GM18520 (cell line): Measurements from ENCODE around the gene RAB3A.

ENCODE experiments used
- ATAC-seq: cut with Tn5 transposase; IDR thresholded peaks from one replicate; pipeline ENCODE4 v1.9.1; 2021; ENCODE audit not compliant: unreplicated experiment

The RAB3A gene

GRCh38 chr19:18202397-18202777 lies 1.5 kb downstream of the RAB3A start:
- no peak for ATAC-seq

- ATAC-seq: no peak
These were observed 5.5 kb downstream of the RAB3A start for GRCh38 chr19:18198374-18198773.

DNA sequence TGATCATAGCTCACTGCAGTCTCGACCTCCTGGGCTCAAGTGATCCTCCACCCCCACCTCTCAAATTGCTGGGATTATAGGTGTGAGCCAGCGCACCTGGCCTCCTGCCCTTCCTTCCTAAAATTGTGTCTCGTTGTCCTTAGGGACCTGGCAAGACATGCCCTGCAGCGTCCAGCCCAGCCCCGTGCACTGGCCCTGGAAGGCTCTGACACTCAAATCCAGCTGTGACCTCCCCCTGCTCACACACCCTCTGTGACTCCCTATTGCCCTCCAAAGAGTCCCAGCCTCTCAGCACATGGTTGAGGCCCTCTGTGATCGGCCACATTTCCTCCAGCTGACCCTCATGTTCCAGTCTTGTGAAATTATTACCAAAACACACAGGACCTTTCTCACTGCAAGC lies 5.9 kb downstream of the RAB3A start:
- no peak for ATAC-seq

DNA sequence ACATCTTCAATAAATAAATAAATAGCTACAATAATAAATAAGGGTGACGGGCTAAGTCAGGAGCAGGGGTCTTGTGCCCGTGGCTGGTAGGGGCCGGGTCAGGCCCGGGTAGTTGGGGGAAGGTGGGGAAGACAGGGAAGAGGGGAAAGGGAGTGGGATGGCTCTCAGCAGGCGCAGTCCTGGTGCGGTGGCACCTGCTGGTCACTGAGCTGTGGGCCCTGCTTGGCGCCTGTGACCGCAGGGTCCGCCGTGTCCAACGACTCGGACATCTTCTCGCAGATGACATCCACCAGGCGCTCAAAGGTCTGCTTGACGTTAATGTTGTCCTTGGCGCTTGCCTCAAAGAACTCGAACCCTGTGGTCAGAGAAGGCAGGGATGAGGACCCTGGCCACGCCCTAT lies 6.5 kb downstream of the RAB3A start:
- no peak for ATAC-seq

DNA sequence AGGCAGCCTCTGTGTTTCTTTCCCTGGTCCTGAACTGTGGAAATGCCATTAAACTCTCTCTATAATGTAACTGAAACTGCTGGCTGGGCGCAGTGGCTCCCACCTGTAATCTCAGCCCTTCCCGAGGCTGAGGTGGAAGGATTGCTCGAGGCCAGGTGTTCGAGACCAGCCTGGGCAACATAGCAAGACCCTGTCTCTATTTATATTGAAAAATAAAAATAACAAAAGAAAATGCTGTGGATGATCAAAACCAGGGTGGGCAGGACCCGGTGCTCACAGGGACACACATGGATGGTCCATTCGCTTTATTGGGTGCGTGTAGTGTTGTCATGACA lies 7.4 kb downstream of the RAB3A start:
- ATAC-seq: no peak

- no peak for ATAC-seq
These were observed 9.1 kb downstream of the RAB3A start for GRCh38 chr19:18194554-18195238.

DNA sequence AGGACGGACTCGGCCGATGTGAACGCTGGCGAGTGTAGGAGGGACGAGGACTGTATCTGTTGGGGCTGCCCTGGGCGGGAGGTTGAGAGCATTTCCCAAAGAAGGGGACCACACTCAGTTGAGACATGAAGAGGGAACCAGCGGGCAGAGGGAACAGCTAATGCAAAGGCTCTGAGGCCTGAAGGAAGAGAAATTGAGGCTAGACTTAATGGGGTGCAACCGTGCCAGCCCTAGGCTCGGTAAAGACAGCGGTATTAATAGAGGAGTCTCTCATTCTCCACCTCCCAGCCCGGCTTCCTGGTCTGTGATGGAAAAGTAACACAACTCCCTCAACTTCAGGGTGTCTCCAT lies 9.7 kb downstream of the RAB3A start:
- no peak for ATAC-seq

DNA sequence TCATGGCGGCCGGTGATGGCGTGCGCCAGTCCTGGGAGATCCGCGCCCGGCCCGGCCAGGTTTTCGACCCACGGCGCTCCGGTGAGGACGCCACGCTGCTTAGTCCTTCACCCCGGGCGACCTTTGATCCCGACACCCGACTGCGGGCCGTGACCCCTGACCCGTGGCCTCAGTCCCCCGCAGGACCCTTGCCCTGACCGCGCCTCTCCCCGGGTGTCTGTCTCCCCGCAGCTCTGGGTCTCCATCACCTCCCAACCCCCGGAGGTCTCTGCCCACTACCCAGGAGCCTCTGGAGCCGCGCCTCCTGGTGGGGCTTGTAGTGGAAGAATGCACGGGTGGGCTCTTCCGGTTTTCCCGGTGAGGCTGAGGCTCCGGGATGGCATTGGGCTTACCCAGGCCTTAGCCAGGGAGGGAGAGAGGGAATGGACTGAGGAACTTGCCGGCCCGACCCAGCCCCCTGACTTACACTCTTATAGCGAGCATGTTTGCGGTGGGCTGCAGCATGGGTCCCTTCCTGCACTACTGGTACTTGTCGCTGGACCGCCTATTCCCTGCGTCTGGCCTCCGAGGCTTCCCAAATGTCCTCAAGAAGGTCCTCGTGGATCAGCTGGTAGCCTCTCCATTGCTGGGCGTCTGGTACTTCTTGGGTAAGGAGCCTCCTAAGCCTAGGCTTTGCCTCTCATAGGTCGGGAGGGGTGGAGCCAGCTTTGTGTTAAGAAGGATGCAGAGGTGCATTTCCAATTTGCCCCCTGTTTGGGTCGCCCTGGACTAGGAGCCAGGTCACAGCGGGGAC lies 10.3 kb downstream of the RAB3A start:
- no peak for ATAC-seq

- ATAC-seq: peak; percentile 76
These were observed 11.0 kb downstream of the RAB3A start, which contains the start of gene MPV17L2 for GRCh38 chr19:18192673-18193387. Gene MPV17L2 (plus strand): TSS chr19:18193218. CDS start chr19:18193282, 64 bp downstream.

- ATAC-seq: no peak
These were observed 12.2 kb downstream of the RAB3A start for GRCh38 chr19:18191640-18192062.

DNA sequence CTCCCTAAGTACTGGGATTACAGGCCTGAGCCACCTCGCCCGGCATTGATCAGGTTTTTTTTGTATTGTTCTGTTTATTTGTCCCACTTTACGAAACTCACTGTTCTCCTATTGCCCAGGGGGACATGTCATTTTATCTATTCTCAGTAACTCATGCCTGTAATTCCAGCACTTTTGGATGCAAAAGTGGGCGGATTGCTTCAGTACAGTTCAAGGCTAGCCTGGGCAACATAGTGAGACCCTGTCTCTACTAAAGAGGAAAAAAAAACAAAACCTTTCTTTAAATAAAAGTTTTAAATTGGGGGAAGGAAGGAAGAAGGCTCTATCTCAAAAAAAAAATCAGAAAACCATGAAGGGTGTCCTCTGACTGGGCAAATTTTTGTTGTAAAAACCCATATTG lies 13.6 kb downstream of the RAB3A start:
- ATAC-seq: no peak

- ATAC-seq: no peak
These were observed 18.3 kb downstream of the RAB3A start for GRCh38 chr19:18185538-18185937.

- no peak for ATAC-seq
These were observed 20.3 kb downstream of the RAB3A start for GRCh38 chr19:18183529-18183928.

DNA sequence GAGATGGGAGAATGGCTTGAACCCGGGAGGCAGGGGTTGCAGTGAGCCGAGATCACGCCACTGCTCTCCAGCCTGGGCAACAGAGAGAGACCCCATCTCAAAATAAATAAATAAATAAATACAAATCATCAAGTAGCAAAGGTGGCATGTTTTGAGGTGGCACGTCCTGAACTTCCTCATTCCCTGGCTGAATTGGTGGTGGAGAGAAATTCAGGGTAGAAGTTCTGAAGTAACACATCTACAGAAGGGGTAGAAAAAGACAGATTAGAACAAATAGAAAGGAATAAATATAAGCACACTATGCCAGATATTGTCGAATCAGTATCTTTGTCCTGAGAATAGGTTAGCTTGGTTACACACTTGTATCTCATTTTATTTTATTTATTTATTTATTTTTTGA lies 23.9 kb downstream of the RAB3A start:
- no peak for ATAC-seq

- no peak for ATAC-seq
These were observed 27.2 kb downstream of the RAB3A start for GRCh38 chr19:18176367-18177310.

GRCh38 chr19:18174983-18175382 lies 28.9 kb downstream of the RAB3A start:
- ATAC-seq: no peak

DNA sequence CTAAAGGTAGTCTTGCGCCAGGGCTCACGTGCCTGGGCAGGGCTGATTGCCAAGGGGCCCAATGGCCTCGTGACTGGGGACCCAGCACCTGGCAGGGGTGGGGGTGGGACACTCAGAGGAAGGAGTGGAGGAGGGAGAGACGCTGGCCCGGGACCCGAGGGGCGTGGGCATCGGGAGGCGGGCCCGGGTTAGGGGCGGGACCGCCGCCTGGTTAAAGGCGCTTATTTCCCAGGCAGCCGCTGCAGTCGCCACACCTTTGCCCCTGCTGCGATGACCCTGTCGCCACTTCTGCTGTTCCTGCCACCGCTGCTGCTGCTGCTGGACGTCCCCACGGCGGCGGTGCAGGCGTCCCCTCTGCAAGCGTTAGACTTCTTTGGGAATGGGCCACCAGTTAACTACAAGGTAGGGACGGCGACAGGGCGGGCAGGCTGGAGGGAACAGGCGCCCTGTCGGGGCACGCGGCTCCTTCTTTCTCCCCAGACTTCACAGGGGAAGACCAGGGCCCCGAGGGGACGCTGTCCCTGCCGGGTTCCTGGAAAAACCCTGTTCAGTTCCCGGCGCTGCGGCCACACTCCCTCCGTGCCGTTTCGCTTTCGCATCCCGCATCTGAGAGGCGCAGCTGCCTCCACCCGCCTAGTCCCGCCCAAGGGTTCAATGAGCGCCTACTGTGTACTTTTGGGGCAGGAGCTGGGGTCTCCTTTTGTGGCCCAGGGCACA lies 30.1 kb downstream of the RAB3A start, which contains the start of gene IFI30:
IFI30 (plus strand) TSS at position 242 of the 717 bp plus-strand sequence; CDS start at position 271, 29 bp downstream.
- ATAC-seq: peak; percentile 31

DNA sequence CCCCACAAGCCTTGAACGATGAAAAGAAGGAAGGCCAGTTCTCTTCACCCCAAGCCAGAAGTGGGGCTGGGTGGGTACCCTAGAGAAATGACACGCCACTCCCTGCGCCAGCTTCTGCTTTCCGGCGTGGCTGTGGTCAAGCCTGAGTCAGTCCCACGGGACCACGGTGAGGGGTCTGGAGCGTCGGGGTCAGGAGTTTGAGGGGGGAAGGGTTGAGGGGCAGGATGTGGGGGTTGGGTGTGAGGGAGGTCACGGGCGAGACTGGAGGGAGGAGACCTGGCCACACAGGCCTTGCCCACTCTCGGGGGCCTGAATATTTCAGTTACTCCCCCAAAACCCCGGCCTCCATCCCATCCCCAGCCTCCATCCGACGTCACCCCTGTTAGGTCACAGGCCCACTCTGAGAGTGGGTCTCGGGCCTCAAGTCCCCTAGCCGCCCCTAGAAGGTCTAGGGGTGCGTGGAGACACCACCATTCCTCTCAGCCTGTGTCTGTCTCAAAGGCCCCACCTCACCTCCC lies 30.7 kb downstream of the RAB3A start:
- ATAC-seq: no peak

- ATAC-seq: no peak
These were observed 31.4 kb downstream of the RAB3A start for GRCh38 chr19:18172331-18173053.
